ENCODE results near the gene ZMAT3.
A peak's percentile ranks its signal among the peaks of the same experiment; 100 is the strongest.

ZMAT3 gene

GRCh38 chr3:179028408-179028807 lies 43.2 kb downstream of the ZMAT3 start:
- DNase-seq (ENCODE audit: low read depth, low spot score) = no peak
- no peak overlapping the region for H3K27ac ChIP-seq

DNA sequence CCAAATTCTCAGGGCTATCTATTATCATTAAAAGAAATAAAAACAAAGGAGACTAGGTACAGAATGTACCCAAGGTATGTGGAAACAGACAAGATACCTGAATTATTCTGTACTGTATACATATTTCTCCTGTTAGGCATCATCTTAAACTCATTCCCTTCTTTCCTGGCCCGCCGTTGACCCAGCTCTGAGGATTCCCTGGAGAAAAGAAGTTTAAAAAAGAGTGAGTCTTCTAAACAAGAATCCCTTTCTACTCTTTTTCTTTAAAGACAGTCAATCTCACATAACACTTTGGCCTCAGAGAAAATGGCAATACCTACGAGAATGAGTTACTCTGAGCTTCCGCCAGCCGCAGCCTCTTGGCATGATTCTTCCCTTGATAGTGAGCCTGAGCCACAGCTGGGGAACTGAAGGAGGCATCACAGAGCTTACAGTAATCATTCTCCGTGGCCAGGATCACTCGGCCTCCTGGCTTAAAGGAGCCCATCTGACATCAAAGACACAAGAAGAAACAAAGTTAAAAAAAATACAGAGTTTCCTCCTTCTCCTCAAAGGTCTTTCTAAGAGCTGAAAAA lies 44.2 kb downstream of the ZMAT3 start:
- DNase-seq (ENCODE audit: low read depth, low spot score) = no peak

GRCh38 chr3:179026636-179027035 lies 45.0 kb downstream of the ZMAT3 start:
- peak overlapping the region; percentile 9 for H3K27ac ChIP-seq
- no peak for DNase-seq (ENCODE audit: low read depth, low spot score)

More for the DNA sequence above, 44.2 kb downstream of the ZMAT3 start:
- peak overlapping the region; percentile 9 for H3K27ac ChIP-seq

DNA sequence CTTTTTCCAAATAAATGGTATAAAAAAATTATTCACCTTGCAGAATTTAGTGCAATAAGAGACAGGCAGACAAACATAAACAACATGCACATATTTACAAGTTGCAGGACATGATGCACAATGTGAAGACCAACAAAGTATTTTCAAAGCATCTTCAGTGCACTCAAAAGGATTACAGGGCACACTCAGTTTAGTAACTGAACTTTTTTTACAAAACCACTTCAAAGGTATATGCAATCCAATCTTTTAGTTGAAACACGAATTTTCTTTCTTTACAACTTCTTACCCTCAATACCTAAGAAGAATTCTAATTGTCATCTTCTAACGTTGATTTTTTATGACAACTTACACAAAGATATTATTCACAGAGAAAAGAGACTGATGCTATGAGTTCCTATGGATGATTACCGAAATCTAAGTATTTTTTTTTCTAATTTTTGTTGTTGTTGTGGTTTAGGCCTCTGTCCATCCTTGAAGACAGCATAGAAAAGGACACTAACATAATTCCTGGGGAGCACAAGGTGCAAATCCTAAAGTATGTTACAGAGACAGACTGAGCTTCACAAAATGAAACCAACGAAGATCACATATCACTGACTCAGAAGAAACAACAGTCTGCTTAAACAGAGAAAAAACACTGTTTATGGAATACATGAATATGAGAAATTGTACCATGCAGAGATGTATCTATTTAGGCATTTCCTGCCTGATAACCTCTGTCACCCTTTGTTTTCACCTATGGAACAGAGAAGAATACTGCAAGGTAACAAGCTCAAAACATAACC lies 50.3 kb downstream of the ZMAT3 start:
- no peak overlapping the region for H3K27ac ChIP-seq

DNA sequence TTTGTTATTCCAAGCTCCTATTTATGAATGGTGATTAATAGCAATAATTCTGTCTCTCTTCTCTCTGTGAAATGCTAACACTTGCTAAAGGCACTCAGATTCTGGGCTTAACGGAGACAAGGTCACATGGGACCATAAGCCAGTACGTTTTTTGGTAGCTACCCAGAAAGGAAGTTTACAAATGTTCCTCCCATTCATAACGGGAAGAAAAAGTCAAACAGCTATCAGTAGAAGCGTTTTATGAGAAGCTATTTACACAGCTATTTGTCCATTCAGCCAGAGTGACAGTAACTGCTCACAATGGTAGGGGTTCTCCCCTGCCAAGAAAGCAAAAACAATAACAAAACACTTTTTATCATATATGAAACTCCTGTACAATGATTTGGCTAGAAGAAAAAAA lies 51.5 kb downstream of the ZMAT3 start:
- H3K27ac ChIP-seq = no peak overlapping the region
- no peak for DNase-seq (ENCODE audit: low read depth, low spot score)

More for the DNA sequence above, 50.3 kb downstream of the ZMAT3 start:
- DNase-seq (ENCODE audit: low read depth, low spot score) = no peak

DNA sequence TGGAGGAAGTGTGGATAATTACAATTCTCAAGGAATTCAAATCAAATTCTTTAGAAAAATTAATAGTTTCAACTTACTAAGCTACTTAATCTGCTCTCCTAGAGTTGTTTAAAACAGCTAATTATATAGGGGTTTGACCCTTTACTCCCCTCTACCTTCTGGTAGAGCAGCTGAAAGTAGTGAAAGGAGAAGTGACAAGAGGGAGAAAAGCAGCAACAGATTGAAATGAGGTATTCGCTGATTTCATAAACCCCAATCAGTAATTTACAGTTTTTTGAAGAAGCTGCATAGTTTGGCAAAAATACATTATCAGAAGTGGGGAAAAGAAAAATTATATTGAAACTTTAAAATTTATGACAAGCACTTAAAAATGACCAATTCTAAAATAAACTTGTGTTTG lies 52.8 kb downstream of the ZMAT3 start:
- DNase-seq (ENCODE audit: low read depth, low spot score) = no peak
- no peak overlapping the region for H3K27ac ChIP-seq

DNA sequence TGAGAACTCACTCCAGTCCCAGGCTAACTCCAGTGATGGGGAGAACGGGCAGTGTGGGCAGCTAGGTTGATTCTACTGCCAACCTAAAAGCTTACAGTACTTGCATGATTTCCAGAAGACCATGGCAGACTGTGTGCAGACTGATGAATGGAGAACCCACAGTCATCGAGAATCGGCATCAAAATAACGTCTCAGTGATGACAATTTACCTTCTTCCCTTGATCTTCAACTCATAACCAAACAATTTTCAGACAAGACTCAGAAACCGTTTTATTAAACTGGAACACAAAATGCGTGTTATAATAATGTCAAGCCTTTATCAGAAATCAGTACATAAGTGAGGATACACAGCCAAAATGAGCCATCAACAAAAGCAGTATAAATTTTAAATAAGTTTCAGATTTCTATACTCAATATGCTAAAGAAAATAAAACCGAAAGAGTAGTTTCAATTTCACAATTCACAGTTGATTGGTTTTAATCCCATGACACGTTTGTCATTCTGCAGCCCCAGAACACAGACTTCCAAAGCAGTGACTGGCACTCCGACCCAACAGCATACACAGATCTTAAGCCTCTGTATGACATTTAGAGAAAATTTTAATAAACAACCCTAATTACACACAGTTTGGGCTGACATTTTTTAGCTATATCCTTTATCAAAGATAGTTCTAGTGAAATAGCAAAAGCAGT lies 54.5 kb downstream of the ZMAT3 start:
- DNase-seq (ENCODE audit: low read depth, low spot score) = no peak
- no peak overlapping the region for H3K27ac ChIP-seq

- DNase-seq (ENCODE audit: low read depth, low spot score) = no peak
- H3K27ac ChIP-seq = no peak overlapping the region
These were observed 56.0 kb downstream of the ZMAT3 start for GRCh38 chr3:179015551-179016020.

DNA sequence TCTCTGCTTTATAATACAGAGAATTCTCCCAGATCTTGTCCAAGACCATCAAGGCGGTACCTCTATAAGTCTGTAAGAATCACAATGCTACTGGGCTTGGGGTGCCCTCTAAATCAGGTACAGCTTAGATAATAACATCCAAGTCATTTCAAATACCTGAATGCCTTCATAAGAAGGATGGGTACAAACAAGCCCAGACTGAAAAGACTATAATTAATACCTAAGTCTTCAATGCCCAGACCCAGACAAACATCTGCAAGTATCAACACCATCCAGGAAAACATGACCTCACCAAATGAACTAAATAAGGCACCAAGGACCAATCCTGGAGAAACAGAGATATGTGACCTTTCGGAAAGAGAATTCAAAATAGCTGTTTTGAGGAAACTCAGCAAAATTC lies 65.9 kb downstream of the ZMAT3 start:
- no peak overlapping the region for H3K27ac ChIP-seq
- no peak for DNase-seq (ENCODE audit: low read depth, low spot score)

DNA sequence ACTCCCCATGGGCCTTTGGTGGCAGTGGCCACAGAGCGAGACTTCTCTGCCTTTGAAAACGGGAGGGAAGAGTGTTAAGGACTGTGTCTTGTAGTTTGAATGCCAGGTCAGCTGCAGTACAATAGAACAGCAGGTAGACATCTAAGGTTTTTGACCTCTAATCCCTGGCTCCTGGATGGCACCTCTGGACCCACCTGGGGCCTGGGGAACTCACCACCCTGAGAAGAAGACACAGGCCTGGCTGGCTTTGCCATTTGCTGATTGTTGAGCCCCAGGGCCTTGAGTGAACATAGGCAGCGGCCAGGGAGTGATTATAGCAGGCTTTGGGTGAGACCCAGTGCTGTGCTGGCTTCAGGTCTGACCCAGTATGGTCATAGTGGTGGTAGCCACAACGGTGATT lies 66.4 kb downstream of the ZMAT3 start:
- H3K27ac ChIP-seq = no peak overlapping the region
- DNase-seq (ENCODE audit: low read depth, low spot score) = no peak

- no peak for DNase-seq (ENCODE audit: low read depth, low spot score)
These were observed 71.0 kb downstream of the ZMAT3 start for GRCh38 chr3:179000659-179001058.

DNA sequence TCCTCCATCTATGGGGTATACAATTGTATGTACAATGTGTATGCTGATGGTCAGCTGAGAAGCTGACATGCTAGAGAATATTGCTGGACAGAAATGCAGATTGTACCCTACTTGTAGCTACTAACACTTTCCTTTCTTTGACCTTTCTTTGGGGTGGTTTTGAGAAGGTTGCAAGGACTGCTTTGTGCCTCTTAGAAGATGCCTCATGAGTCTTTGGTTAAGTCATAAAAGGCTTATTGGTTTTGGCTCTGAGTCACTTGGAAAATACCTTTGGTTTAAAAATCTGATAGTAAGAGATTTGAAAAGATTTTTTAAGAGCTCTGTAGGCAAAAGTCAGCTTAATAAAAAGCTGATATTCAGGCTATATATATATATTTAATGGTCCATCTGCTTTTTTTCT lies 71.5 kb downstream of the ZMAT3 start:
- DNase-seq (ENCODE audit: low read depth, low spot score) = no peak
- no peak overlapping the region for H3K27ac ChIP-seq

More at GRCh38 chr3:179000659-179001058, 71.0 kb downstream of the ZMAT3 start:
- H3K27ac ChIP-seq = no peak overlapping the region

DNA sequence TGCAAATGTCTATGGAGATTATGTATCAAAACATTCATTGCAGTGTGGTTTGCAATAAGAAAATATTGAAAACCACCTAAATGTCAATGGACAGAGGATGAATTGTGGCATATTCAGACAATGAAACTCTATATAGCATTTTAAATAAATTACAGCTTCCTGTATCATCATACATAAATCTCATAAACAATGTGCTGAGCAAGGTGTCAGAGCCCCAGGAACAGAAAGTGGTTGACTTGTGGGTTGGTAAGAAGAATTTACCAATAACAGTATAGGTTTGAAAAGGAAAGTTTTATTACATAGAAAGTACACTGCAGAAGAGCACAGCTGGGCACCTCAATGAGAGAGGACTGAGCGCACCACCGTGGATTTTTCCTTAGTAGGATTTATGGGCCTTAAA lies 75.2 kb downstream of the ZMAT3 start:
- DNase-seq (ENCODE audit: low read depth, low spot score) = no peak
- no peak overlapping the region for H3K27ac ChIP-seq

GRCh38 chr3:178990293-178990692 lies 81.3 kb downstream of the ZMAT3 start:
- no peak overlapping the region for H3K27ac ChIP-seq
- DNase-seq (ENCODE audit: low read depth, low spot score) = no peak

DNA sequence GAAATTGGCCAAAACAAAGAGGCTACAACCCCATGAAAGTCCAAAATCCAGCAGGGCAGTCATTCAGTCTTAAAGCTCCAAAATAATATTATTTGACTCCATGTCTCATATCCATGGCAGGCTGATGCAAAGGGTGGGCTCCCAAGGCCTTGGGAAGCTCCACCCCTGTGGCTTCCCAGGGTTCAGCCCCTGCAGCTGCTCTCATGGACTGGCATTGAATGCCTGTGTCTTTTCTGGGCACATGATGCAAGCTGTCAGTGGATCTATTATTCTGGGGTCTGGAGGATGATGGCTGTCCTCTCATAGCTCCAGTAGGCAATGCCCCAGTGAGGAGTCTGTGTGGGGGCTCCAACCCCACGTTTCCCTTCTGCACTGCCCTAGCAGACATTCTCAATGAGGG lies 81.8 kb downstream of the ZMAT3 start:
- DNase-seq (ENCODE audit: low read depth, low spot score) = no peak
- H3K27ac ChIP-seq = no peak overlapping the region

GRCh38 chr3:178987745-178988144 lies 83.9 kb downstream of the ZMAT3 start:
- no peak for DNase-seq (ENCODE audit: low read depth, low spot score)

DNA sequence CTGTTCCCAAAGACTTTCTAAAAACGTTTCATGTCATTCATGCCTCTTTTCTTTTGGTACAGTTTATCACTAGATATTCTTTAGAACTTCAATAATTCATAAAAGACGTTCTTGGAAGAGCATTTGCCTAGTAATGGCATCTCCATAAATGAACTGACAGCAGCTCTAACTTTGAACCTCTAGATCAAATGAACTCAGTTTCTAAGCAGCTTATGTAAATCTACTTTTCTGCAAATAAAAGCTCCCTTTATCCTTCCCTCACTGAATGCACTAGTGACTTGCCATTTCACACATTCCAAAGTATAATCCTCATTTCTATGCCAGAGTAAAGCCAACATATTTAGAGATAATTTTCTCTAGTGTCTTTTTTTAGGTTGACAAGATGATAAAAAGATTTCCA lies 85.2 kb downstream of the ZMAT3 start:
- no peak for DNase-seq (ENCODE audit: low read depth, low spot score)
- no peak overlapping the region for H3K27ac ChIP-seq

More at GRCh38 chr3:178987745-178988144, 83.9 kb downstream of the ZMAT3 start:
- H3K27ac ChIP-seq = no peak overlapping the region

DNA sequence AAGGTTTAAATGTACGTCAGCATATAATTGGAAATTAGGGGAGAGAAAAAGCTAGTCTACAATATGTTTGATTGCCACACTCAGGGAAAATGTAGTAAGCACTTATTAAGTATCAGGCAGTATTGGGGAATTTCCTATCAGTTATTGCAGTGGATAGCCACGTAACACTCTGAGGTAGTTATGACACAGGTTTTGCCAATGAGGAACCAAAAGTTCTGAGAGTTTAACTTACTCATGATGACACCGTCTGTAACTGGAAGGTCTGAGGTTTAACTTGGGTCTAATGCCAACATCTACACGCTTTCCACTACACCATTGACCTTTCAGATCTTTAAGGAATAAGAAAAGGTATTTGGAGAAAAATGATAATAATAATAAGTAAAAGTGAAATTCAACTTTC lies 89.5 kb downstream of the ZMAT3 start:
- peak overlapping the region; percentile 19 for H3K27ac ChIP-seq
- DNase-seq (ENCODE audit: low read depth, low spot score) = peak; percentile 37

GRCh38 chr3:178975320-178975719 lies 96.3 kb downstream of the ZMAT3 start:
- DNase-seq (ENCODE audit: low read depth, low spot score) = no peak
- H3K27ac ChIP-seq = no peak overlapping the region

DNA sequence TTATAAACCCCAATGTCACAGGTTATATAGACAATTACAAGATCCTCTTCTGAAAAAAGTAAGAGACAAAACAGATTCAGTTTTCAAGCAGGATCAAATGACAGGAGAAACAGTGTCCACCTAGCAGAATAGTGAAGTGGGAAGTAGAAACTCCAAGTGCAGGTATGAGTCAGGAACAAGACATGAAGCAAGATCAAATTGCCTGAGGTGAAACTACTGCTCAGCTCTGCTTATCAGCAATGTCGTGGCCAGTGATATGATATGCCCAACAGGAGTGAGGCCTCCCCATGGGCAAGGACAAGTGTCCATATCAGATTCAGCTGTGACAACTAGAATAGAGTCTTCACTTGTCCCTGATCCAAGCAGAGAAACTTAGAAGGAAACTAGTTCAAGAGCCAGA lies 100.0 kb downstream of the ZMAT3 start:
- no peak overlapping the region for H3K27ac ChIP-seq
- peak; percentile 50 for DNase-seq (ENCODE audit: low read depth, low spot score)

GRCh38 chr3:178969004-178969700 lies 102.5 kb downstream of the ZMAT3 start:
- no peak overlapping the region for H3K27ac ChIP-seq
- no peak for DNase-seq (ENCODE audit: low read depth, low spot score)
